Measurements from ENCODE around the gene ADAMTSL2.

GRCh38 chr9:133545494-133546286 lies 11.2 kb downstream of the ADAMTSL2 start:
- TF ChIP-seq, protein P1, sequence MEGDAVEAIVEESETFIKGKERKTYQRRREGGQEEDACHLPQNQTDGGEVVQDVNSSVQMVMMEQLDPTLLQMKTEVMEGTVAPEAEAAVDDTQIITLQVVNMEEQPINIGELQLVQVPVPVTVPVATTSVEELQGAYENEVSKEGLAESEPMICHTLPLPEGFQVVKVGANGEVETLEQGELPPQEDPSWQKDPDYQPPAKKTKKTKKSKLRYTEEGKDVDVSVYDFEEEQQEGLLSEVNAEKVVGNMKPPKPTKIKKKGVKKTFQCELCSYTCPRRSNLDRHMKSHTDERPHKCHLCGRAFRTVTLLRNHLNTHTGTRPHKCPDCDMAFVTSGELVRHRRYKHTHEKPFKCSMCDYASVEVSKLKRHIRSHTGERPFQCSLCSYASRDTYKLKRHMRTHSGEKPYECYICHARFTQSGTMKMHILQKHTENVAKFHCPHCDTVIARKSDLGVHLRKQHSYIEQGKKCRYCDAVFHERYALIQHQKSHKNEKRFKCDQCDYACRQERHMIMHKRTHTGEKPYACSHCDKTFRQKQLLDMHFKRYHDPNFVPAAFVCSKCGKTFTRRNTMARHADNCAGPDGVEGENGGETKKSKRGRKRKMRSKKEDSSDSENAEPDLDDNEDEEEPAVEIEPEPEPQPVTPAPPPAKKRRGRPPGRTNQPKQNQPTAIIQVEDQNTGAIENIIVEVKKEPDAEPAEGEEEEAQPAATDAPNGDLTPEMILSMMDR (CRISPR knock-in tag; IDR thresholded peaks at IDR 0.05): no peak
- no peak for TF ChIP-seq FOXP1 (IDR thresholded peaks at IDR 0.05)
- TF ChIP-seq FOXP1 (CRISPR knock-in tag; IDR thresholded peaks at IDR 0.05): no peak
